ENCODE data around the gene SAXO2.
"Not testable (repeated sequence)": the region's sequence is repeated elsewhere in the genome, so short reads cannot be mapped to it uniquely, and the experiment has no call there.

DNA sequence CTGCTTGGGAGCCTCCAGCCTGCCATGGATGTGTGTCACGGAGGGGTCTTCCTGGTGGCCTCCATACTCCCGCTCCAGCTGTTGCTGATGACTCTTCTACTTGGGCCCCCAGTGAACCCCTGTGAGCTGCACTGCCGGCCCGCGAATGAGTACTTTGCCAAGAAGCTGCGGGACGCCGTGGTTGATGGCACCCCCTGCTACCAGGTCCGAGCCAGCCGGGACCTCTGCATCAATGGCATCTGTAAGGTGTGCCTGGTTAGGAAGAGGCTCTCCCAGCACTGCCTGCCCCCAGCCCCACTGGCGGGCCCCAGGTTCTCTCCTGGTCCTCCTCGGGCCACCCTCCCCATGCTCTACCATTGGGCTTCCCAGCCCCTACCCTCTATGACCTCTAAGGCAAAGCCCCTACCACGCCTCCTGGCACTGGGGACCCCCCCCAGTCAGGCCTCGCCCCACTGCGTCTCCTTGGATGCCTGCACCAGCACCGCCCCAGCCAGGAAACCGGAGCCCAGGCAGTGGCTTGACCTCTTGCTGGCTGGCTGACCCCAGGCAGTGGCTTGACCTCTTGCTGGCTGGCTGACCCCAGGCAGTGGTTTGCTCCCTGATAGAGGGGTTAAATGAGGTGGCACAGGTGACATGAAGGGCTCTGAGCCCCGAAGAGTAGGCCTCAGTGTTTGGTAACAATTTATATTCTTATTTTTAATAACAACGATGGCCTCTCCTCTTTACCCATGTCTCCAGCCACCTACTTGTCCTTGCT is 57.1 kb downstream of the SAXO2 start:
- TF ChIP-seq, protein P1, sequence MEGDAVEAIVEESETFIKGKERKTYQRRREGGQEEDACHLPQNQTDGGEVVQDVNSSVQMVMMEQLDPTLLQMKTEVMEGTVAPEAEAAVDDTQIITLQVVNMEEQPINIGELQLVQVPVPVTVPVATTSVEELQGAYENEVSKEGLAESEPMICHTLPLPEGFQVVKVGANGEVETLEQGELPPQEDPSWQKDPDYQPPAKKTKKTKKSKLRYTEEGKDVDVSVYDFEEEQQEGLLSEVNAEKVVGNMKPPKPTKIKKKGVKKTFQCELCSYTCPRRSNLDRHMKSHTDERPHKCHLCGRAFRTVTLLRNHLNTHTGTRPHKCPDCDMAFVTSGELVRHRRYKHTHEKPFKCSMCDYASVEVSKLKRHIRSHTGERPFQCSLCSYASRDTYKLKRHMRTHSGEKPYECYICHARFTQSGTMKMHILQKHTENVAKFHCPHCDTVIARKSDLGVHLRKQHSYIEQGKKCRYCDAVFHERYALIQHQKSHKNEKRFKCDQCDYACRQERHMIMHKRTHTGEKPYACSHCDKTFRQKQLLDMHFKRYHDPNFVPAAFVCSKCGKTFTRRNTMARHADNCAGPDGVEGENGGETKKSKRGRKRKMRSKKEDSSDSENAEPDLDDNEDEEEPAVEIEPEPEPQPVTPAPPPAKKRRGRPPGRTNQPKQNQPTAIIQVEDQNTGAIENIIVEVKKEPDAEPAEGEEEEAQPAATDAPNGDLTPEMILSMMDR (IDR thresholded peaks at IDR 0.05) = not testable (repeated sequence)
- TF ChIP-seq EZH2 (IDR thresholded peaks at IDR 0.05; ENCODE audit: borderline replicate concordance, insufficient read depth, low read depth, low read length, poor library complexity, severe bottlenecking) = not testable (repeated sequence)
